Measurements from ENCODE around the gene KRT7. TPM values are rescaled to one million over a fixed set of nuclear protein-coding genes. Genes with fewer than 3 reads are reported as not detected.

KRT7 gene
- not detected for total RNA-seq

DNA sequence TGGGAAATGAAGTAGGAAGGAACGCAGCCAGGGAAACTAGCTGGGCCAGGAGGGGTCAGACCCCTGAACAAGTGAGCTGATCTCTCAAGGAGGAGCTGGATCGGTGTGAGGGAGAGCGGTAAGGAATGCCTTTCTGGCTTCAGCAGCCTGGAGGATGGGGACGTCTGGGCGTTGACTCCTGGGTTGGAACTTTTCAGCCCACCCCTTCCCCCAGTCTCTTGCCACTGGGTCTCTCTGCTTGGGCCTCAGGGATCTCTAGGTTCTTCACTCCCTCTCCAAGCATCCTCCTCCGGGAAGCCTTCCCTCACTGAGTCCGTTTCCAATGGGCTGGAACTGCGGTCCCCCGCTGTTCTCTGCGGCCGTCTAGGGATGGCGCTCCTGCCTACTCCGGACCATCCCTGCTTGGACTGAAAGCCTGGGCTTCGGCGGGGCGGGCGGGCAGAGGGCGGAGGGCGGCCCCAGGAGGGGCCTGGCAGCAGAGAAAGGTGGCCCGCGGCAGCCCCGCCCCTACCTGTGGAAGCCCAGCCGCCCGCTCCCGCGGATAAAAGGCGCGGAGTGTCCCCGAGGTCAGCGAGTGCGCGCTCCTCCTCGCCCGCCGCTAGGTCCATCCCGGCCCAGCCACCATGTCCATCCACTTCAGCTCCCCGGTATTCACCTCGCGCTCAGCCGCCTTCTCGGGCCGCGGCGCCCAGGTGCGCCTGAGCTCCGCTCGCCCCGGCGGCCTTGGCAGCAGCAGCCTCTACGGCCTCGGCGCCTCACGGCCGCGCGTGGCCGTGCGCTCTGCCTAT is at the start of gene KRT7:
Gene KRT7, plus strand, starts transcription at position 570 of the 788 bp plus-strand sequence. Its CDS starts 54 bp downstream, at position 624.
- DNase-seq: no peak

- DNase-seq: no peak
Observed at GRCh38 chr12:52183544-52183910, 49.5 kb upstream of the KRT7 start.

GRCh38 chr12:52183971-52184370 is 49.1 kb upstream of the KRT7 start:
- no peak for DNase-seq

DNA sequence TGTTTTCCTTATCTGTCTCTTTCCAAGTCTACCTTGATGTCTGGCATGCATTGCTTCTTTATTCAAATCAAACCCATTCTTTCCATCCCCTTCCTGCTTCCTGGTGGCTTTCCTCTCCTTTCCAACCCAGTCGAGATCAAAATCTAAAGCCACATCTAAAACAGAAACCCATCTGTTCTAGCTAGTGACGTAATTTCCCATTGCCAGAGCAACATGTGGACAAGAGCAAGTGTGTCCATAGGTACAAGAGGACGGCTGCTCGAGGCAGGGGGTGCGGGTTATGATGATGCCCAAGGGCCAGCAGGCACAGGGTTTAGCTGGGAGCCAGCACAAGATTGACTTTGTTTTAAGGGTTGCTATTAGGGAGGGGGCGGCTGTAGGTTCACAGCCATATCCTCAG is 48.2 kb upstream of the KRT7 start:
- no peak for DNase-seq

GRCh38 chr12:52185400-52185967 is 47.6 kb upstream of the KRT7 start:
- no peak for DNase-seq

- no peak for DNase-seq
Observed at GRCh38 chr12:52186118-52186840, 46.8 kb upstream of the KRT7 start.

DNA sequence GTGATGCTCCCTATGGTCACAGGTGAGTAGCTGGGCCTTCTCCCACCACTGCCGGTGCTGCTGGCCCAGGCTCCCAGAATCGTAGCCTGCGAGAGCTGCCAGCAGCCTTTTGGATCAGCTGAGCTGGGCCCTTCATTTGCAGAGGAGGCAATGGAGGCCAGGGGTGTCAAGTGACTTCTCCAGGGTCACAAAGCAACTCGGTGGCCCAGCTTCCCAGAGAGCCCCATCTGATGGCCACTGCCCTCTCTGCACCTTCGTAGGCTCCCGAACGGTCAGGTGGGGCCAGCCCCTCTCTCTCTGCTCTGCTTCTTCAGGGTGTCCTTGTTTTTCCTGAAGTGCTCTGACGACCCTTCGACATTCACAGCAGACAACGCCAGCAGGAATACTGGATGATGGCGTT is 45.8 kb upstream of the KRT7 start:
- DNase-seq: no peak

DNA sequence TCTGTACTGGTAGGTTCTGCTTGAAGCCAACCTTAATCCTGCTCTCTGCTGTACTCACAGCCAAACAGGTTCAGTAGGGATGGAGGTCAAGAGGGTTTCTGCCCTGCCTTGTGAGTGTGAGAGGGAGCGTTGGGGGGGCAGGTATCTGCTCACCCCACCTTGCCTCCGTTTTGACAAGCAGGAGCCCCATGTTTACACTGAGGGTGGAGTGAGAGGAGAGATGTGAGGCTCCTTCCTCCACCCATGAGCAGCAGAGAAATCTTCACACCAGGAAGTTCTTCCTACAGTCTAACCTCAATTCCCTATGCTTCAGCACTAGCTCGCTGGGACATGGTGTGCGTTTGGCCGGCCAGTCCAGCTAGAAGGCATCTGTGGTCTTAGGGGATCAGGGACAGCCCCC is 45.4 kb upstream of the KRT7 start:
- DNase-seq: no peak

DNA sequence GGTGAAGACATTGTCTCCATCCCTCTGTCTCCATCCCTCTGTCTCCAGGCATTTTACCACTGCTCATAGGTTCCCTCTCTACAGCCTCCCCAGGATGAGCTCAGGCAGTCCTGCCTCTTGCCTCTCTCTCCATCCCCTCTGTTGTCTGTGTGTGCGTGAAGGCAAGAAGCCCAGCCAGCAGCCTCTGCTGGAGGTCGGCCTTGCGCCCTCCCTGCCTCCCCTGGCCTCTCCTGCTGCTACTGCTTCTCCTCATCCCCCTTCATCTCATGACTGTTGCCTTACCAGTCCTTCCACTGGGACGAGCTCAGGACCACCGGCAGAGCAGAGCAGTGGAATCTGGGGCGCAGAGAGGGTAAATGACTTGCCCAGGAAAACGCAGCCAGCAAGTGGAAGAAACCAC is 44.4 kb upstream of the KRT7 start:
- no peak for DNase-seq

DNA sequence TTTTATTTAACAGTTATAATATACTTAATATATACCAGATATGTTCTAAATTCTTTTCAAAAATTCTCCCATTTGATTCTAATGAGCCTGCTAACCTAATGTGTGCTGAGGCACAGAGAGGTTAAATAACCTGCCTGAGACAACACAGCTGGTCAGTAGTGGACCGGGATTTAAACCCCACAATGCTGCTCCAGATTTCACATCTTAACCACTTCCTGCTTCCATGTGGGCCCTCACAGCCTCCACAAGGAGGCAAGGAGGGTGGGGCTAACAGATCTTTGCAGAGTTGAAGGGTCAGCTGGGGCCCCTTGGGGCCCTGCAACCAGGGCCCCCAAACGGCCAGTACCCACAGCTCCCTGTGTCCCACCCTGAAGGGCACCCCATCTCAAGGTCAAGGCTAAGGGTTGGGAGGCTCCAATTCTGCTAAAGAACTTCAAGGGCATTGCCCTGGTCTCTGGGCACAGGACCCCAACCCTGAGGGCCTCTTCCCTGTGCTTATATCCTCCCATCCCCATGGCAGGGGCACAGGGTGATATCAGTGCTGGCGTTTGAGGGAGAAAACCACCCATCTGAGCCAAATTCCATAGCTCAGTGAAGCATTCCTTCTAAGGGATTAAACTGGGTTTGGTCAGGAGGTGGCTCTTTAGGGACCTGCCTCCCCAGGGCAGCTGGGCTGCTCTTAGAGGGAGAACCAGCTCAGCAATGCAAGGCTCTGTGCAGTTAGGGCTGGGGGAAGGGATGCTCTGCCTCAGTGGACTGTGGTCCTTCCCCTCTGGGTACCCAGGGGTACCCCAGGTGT is 43.5 kb upstream of the KRT7 start:
- DNase-seq: no peak

DNA sequence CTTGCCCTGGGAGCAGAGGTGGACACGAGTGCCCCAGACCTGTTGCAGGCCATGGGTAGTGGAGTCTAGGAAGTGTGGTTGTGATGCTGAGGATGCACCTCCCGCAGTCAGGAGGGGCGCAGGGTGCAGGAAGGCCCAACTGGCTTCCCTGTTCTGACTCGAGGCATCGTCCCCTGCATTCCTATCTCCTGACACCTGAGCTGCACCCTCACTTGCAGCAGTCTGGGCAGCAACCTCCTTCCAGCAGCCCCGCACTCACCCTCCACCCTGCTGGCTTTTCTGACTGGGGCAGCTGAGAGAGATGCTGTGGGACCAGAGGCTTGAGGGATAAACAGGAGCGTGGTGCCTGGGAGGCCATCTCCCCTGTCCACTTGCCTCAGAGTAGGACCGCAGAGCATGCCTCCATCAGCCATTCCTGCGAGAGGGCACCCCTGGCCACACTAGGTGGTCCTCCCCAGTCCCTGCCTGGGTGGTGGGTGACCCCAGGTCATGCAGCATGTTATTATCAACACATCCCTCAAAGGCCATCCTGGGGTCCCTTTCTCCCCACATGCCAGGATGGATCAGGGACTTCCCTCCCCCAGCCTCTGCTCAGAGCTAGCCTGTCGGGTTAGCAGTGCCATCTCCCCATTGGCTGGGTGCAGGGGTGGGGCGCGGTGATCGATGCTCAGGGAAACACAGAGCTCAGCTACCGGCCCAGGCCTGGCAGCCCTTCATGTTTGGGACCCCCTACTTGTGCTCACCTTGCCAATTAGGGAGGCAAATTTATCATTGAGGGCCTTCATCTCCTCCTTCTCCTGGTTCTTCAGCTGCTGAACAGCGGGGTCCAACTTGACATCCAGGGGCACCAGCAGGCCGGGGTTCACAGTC is 41.9 kb upstream of the KRT7 start:
- no peak for DNase-seq

DNA sequence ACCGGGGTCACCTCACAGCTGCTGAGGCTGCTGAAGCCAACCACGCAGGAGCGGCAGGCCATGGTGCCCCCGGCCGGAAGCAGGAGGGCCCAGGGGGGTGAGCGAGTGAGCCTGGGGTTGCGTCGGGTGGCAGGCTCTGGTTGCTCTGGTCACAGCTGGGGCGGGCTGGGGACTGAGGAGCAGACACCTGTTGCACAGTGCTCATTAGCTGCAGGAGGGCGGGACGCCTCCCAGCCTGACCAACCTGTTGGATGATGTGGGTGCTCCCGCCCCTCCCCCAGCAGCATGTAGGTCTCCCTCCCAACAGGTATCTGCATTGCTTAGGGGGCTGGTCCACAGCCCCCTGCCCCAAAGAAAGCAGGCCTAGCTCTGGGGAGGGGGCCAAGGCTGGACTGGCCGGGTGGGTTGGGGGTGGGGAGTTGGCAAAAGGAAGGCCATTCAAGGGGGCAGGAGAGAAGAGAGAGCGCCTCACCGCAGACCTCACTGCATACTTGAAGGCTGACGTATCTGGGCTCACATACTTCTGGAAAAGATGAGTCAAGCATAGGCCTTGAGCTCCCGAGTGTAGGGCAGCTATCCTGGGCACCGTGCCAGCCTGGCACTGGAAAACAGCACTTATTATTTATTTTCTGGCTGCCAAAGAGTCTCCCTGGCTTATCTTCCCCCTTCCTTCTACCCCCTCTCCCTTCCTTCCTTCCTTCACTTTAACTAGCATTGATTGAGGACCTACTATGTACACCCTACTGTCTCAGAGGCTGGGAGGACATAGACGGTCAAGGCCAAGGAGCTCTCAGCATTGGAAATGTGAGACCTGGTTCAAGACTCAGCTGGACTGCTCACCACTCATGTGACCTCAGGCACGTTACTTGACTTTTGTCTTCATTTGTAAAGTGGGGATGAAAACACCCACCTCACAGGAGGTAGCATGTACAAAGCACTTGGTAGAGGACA is 40.9 kb upstream of the KRT7 start, which contains the start of gene KRT80:
Gene KRT80, minus strand, starts transcription at position 174 of the 951 bp plus-strand sequence. Its CDS starts 112 bp downstream, at position 62.
- DNase-seq: no peak

DNA sequence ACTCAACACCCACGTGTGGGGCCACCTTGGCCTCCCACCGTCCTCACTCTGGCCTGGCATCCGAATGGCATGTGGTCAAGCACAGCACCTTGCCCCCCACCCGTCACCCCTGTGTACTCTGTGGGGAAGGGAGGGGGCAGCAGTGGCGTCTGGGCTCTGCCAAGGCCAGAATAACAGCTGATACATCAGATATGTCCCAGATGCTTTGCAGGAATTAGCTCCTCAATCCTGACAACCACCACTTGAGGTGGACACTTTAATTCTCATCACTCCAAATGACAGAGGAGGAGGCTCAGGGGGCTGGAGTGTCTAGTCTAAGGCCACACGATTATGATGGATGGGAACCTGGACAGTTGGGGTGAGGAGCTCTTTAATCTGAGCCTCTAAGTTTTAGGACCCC is 39.5 kb upstream of the KRT7 start:
- no peak for DNase-seq

DNA sequence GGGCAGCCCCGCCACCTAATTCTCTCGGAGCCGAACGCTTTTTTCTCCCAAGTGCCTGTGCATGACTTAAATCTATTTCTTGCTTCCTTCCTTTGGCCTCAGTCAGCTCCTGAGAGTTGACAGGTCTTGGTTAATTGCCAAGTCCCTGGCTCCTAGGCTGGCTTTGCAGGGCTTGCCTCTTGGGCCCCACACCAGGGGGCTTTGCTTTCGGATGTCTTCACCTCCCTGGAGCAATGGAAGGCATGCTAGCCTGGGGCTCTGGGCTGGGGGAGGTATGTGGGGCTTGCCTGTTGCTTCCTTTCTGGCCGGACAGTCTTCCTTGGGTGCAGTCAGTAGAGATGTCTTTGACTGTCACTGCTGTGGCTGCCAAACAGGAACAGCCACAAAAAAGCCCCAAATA is 39.1 kb upstream of the KRT7 start:
- no peak for DNase-seq

DNA sequence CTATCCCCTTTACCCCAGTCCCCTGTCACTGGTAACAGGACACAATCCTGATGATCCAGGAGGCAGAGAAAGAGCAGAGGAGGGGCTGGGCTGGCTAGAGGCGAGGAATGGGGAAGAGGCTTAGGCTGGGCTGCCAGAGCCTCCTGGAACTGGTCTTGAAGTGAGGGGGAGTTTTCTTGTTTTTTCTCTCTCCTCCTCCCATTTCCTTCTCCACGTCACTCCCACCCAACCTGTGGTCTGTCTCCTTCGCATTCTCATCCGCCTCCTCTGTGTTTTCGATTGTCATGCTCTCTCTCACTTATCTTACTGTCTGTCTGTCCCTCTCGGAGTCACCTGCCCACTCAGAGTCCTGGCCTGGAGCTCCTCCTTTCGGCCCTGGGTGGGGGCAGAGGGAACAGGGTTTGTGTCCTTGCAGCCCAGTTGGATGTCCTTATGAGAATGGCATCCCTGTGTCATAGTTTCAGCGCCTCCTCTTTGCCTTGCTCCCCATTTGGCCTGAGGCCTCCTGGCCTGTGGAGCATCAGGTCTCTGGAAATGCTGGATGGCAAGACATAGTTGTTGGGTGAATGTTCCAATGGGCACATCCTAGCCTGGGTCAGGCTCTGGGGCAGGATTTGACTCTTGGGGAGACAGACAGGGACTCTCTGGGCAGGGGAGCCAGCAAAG is 37.8 kb upstream of the KRT7 start:
- DNase-seq: no peak

- DNase-seq: no peak
Observed at GRCh38 chr12:52197371-52198231, 35.4 kb upstream of the KRT7 start.

DNA sequence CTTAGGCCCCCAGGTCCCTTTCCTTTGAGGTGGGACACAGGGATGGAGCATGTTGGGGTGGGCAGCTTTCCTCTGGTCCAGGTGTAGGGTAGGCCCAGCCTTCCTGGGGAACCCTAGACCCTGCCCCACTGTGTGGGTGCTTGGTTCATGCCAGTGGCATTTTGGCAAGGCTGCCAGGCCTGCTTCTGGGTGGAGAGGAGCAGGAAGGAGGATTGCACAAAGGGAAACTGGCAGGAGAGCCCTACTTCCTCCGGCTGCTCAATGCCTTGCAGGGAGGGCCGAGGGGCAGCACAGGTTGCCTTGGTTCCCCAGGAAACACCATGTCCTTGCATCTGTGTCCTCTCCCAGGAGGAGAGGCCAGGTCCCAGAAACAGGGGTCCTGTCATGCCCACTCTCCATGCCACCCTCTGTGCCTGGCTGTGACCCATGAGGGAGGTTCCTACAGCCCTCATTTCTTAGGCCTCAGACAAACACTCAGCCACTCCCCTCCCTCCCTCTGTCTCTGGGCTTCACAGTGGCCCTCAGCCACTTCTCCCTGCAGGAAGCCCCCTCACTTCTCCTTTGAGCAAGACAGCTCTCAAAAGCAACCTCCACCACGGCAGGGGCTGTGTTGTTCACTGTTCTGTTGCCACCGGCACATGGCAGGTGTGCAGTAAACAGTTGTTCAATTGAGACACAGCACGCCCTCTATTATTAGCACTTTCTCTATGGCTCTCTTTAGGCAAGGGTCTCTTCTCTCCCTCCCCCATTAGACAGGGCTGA is 34.4 kb upstream of the KRT7 start:
- no peak for DNase-seq

DNA sequence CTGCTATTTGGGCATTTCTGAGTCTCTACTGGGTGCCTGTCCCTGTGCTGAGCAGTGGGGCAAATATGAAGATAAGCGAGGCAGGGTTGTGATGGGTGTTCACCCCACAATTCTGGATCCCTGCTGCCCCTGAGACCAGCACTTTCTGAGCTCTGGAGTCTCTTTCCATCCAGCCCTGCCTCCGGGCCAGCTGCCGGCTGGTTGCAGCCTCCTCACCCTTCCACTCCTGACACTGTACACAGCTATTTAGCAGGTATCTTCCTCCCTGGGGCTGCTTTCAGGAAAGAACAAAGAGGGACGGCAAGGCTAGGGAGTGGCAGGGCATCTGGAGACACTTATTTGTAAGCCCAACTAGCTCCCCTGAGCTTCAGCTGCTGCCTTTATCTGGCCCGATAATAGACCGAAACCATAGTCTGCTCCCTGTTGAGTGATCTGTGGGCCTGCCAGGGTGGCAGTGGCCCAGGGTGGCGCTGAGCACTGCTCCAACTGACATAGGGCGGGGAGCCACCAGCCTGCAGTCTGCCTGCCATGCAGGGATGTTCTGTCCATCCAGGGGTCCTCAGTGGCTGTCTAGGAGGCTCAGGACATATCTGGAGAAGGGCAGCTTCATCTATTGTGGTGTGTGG is 33.6 kb upstream of the KRT7 start:
- DNase-seq: no peak
